GM12878 (cell line): ENCODE data around the gene IFRD2. TPM values are rescaled to one million over a fixed set of nuclear protein-coding genes. Genes with fewer than 3 reads are reported as not detected.

Source experiments
- ATAC-seq: fragments of 200-7000 bp; cut with Tn5 transposase; 3 replicates; pipeline ENCODE4 v1.9.1; 2020; ENCODE audit warnings: mild to moderate bottlenecking, moderate library complexity
- BruUV-seq: library from RNA; stranded (reverse); fragments of 400-500 nt; replicated peaks from 2 replicates; lab custom pipeline; 2021; lab: Mats Ljungman, UMichigan
- CTCF ChIA-PET: fragments of 300-600 bp; sonication (Branson Sonifier 250); formaldehyde crosslinking; extraction: SDS; loops from one replicate; lab custom pipeline; 2021; ENCODE audit warnings: inconsistent platforms; lab: Yijun Ruan, JAX
- POLR2A ChIA-PET: fragments of 350-600 bp; formaldehyde crosslinking; extraction: SDS; loops from one replicate; lab custom pipeline; 2021; ENCODE audit warnings: inconsistent platforms; lab: Charles Lee
- RAD21 ChIA-PET: fragments of 300-600 bp; sonication (Branson Sonifier 250); formaldehyde crosslinking; loops from one replicate; lab custom pipeline; 2023; ENCODE audit warnings: antibody characterized with exemption; ENCODE audit not compliant: unreplicated experiment; lab: Charles Lee
- SMC1A ChIA-PET: fragments of 300-600 bp; sonication (Branson Sonifier 250); formaldehyde crosslinking; loops from one replicate; lab custom pipeline; 2023; ENCODE audit not compliant: unreplicated experiment, uncharacterized antibody; lab: Charles Lee
- DNase-seq: peaks from one replicate; pipeline ENCODE4 v3.0.0-alpha.2; 2011; ENCODE audit warnings: low read depth, low spot score
- FAIRE-seq: peaks from 3 replicates; lab custom pipeline; 2011; peaks lifted over from hg19 to GRCh38; lab: Jason Lieb, UNC
- H2AFZ ChIP-seq: 2 replicates; pipeline ENCODE4 v1.6.0; 2011; ENCODE audit warnings: low read depth, low read length, control low read depth; ENCODE audit not compliant: control insufficient read depth
- H3K27ac ChIP-seq: 2 replicates; pipeline ENCODE4 v1.5.1; 2011; ENCODE audit warnings: control low read depth; ENCODE audit not compliant: control insufficient read depth, insufficient read depth
- H3K27me3 ChIP-seq, 2 experiments: replicated peaks in 1 of 2; 2 replicates each; pipeline versions ENCODE4 v1.6.0 to v1.6.1; 2011; ENCODE audit warnings: low read length in 1 of 2; ENCODE audit not compliant: control insufficient read depth in 2 of 2, insufficient read depth in 2 of 2
- H3K36me3 ChIP-seq, 2 experiments: 2 replicates each; pipeline ENCODE4 v1.5.1; 2011; ENCODE audit warnings: low read length in 1 of 2; ENCODE audit not compliant: control insufficient read depth in 2 of 2, insufficient read depth in 2 of 2
- H3K4me1 ChIP-seq: 2 replicates; pipeline ENCODE4 v1.6.1; 2011; ENCODE audit warnings: mild to moderate bottlenecking, low read length, moderate library complexity, mixed read lengths; ENCODE audit not compliant: control insufficient read depth, insufficient read depth
- H3K4me2 ChIP-seq: 2 replicates; pipeline ENCODE4 v1.6.0; 2011; ENCODE audit warnings: control low read depth; ENCODE audit not compliant: control insufficient read depth, insufficient read depth
- H3K4me3 ChIP-seq: fragments of 200-600 bp; sonication (generic); 2 replicates; pipeline ENCODE4 v1.5.1; 2016
- H3K79me2 ChIP-seq: 2 replicates; pipeline ENCODE4 v1.6.0; 2011; ENCODE audit warnings: low read length; ENCODE audit not compliant: control insufficient read depth, insufficient read depth
- H3K9ac ChIP-seq: 2 replicates; pipeline ENCODE4 v1.8.0; 2011; ENCODE audit warnings: low read length, control low read depth, mixed read lengths; ENCODE audit not compliant: control insufficient read depth, insufficient read depth
- H3K9me3 ChIP-seq: replicated peaks from 3 replicates; pipeline ENCODE4 v1.5.1; 2011; ENCODE audit warnings: mild to moderate bottlenecking, low read length; ENCODE audit not compliant: control insufficient read depth, insufficient read depth
- H4K20me1 ChIP-seq: 2 replicates; pipeline ENCODE4 v1.6.0; 2011; ENCODE audit not compliant: control insufficient read depth, insufficient read depth
- SPI1 ChIP-seq: IDR thresholded peaks from 2 replicates; pipeline ENCODE4 v1.6.1; 2011; ENCODE audit warnings: low read depth, mild to moderate bottlenecking, low read length, moderate library complexity, borderline replicate concordance; ENCODE audit not compliant: insufficient read depth
- WGBS: methylation state at CpG from one replicate; pipeline ENCODE4 v1.1.6; 2016; ENCODE audit warnings: low lambda C conversion rate; ENCODE audit not compliant: insufficient replicate concordance, insufficient coverage; ENCODE audit errors: missing lambda C conversion rate; 5-methylcytosine and 5-hydroxymethylcytosine counted together
- in situ Hi-C: fragments of 300-500 bp; cut with MboI; formaldehyde crosslinking; loops from 9 replicates; pipeline ENCODE4 v1.14.3; 2018; ENCODE audit warnings: mixed read lengths
- intact Hi-C: fragments of 100-400 bp; cut with micrococcal nuclease; formaldehyde crosslinking; loops from one replicate; pipeline ENCODE4 v1.14.2; 2022; ENCODE audit not compliant: unreplicated experiment
- polyA plus RNA-seq, 11 experiments: library from polyadenylated mRNA; depleted of rRNA in 4 of 11; unstranded in 6 of 11; stranded (reverse) in 5 of 11; fragments of >200 nt; fragmentation: Nextera tagmentation in 4 of 11; fragmentation: Illumina TruSeq in 1 of 11; extraction: Ambion mirVana in 4 of 11; extraction: Trizol in 1 of 11; gene quantifications; 1 replicate in 1 of 11; 2 replicates in 10 of 11; pipeline versions ENCODE4 v1.2.1 to v1.2.3, GENCODE V29; 2011 to 2016; ENCODE audit warnings: inconsistent platforms in 2 of 11, missing spikeins in 2 of 11, low read depth in 1 of 11
- total RNA-seq, 4 experiments: library from RNA; depleted of rRNA in 3 of 4; stranded (reverse); fragments of >200 nt in 3 of 4; fragmentation: Illumina TruSeq in 1 of 4; extraction: Trizol in 1 of 4; gene quantifications; 2 replicates each; pipeline versions ENCODE4 v1.2.1 to v1.2.3, GENCODE V29; 2013 to 2021
- TF ChIP-seq, protein P1 (sequence below): fragments of 150-350 bp; IDR thresholded peaks from 2 replicates; pipeline ENCODE4 v1.6.1; 2016; ENCODE audit warnings: low read depth, low read length

IFRD2 gene
- total and polyA plus RNA-seq, 10 of the 15 experiments (the other 5 are each of a cell fraction or from before 2014, with no cell fraction given), result 19.1 to 153 (median 80.3) TPM

DNA sequence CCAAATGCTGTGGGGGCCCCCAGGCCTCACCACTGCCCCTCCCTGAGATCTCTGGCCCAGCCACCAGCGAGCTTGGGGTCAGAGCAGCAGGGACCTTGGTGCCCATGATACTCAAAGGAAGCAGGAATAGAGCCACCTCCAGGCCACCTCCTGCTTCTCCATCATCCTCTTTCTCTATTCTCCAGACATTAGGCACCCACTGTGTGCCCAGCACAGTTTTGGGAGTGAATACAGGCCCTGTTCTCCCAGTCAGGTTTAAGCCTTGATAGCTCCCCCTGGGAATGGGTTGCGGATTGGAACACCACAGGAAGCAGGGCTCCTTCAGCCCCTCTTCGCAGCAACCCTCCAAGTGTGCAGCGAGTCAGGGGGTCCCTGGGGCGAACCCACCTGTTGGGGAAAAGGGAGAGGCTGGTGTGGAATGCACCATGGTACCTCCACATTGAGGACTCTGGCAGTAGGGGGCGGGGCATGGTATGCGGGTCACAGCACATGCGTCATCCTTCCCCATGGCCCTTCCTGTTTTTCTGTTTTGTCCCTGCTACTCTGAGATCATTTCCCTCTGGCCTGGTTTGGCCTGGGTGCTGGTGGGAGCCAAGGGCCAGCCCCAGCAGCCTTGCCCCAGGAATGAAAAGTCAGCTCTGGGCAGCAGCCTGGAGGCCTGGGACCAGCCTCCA, 37.5 kb downstream of the IFRD2 start:
- in situ Hi-C loops (no loop called here), intact Hi-C loops (no loop called here)
- Histone ChIP-seq H3K27ac (no peak overlapping the region), H3K4me1 (peaks cover 3% of the 10 kb centered on the region; the same call in 1 of the 2 replicates), H3K27me3 (no peaks in the 10 kb centered on the region), H3K4me3 (no peak overlapping the region), H3K36me3 (peaks cover 38 to 57% of the 10 kb centered on the region in 2 experiments), H3K79me2 (peaks cover 12% of the 10 kb centered on the region), H3K4me2 (no peak overlapping the region), H3K9ac (no peak overlapping the region), H2AFZ (no peak overlapping the region), H3K9me3 (peaks cover 13% of the 10 kb centered on the region; the same call in 1 of the 3 replicates), H4K20me1 (peaks cover 7% of the 10 kb centered on the region)
- DNase-seq, result no peak
- POLR2A ChIA-PET, result no interaction called here
- BruUV-seq, result no TSS peak
- TF ChIP-seq, protein P1, sequence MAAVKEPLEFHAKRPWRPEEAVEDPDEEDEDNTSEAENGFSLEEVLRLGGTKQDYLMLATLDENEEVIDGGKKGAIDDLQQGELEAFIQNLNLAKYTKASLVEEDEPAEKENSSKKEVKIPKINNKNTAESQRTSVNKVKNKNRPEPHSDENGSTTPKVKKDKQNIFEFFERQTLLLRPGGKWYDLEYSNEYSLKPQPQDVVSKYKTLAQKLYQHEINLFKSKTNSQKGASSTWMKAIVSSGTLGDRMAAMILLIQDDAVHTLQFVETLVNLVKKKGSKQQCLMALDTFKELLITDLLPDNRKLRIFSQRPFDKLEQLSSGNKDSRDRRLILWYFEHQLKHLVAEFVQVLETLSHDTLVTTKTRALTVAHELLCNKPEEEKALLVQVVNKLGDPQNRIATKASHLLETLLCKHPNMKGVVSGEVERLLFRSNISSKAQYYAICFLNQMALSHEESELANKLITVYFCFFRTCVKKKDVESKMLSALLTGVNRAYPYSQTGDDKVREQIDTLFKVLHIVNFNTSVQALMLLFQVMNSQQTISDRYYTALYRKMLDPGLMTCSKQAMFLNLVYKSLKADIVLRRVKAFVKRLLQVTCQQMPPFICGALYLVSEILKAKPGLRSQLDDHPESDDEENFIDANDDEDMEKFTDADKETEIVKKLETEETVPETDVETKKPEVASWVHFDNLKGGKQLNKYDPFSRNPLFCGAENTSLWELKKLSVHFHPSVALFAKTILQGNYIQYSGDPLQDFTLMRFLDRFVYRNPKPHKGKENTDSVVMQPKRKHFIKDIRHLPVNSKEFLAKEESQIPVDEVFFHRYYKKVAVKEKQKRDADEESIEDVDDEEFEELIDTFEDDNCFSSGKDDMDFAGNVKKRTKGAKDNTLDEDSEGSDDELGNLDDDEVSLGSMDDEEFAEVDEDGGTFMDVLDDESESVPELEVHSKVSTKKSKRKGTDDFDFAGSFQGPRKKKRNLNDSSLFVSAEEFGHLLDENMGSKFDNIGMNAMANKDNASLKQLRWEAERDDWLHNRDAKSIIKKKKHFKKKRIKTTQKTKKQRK, result no peak
- peak; percentile 31; the same call in 1 of the 2 replicates for TF ChIP-seq SPI1
- RAD21 ChIA-PET, result interaction anchor here (1.0 kb wide), 1 partner anchor 8 kb away, joined by 4 read pairs; no protein-coding TSS in a partner anchor
- CTCF ChIA-PET, result interaction anchor here (1.6 kb wide), 1 partner anchor 29 kb away, joined by 4 read pairs; no protein-coding TSS in a partner anchor
- ATAC-seq, result no peak
- 77% methylated on average over 8 of the region's 8 CpGs for WGBS
- no peak for FAIRE-seq
- SMC1A ChIA-PET, result no interaction called here
